ENCODE measurements around the gene CFAP46. TPM values are rescaled to one million over a fixed set of nuclear protein-coding genes. Genes with fewer than 3 reads are reported as not detected.

The CFAP46 gene
- total and polyA plus RNA-seq, 2 of the 8 experiments (the other 6 are each of a cell fraction or from before 2014, with no cell fraction given): 2.6 to 4.8 TPM

DNA sequence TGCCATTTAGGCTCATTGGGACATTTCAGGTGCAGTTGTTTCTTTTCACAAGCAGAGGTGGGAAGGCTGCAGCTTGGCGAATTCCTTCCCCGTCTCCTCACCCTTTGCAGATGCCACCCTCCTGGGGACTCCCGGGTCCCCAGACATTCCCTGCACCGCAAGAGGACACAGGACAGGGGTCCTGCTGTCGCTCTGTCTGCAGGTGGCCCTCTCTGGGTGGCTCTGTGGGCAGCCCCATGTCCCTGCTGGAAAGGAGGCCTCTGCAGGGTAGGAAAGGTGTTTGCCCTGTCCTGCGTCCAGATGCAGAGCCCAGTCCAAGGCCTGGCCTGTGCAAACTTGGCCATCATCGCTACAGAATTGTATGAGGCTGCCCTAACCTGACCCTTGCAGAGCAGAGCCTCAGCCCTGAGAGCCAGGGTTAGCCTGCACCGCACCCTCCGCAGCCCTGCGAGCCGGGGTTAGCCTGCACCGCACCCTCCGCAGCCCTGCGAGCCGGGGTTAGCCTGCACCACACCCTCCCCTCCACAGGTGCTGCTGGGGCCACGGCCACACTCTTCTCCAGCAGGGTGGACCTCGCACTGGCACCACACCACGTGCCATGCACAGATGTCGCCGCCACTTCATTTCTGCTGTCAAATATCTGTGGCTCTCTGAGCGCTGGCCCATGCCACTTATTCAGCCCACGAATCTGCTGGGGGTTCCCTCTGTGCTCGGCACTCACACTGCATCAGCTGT lies 61.0 kb downstream of the CFAP46 start:
- ChIA-PET CTCF (ENCODE audit: partially characterized antibody) (interaction anchor here (2.7 kb wide), 1 partner anchor 23 kb away, joined by 7 read pairs; no protein-coding TSS in a partner anchor), POLR2A (ENCODE audit: partially characterized antibody) (no interaction called here)
- Histone ChIP-seq H3K4me3 (ENCODE audit: extremely low read depth in 1 of 4, insufficient read depth in 2 of 4, low read depth in 3 of 4, low read length in 4 of 4) (no peak overlapping the region), H4K5ac (ENCODE audit: insufficient read length, low read depth, low read length) (no peak overlapping the region), H3K14ac (ENCODE audit: insufficient read length) (no peak overlapping the region), H3K23ac (ENCODE audit: insufficient read length) (no peak overlapping the region), H2BK15ac (ENCODE audit: low read length) (0 out of 2 replicates have a peak overlapping the region, but pooled peaks have one; percentile 16), H4K20me1 (replicated peaks in 1 of 2; ENCODE audit: control insufficient read depth in 1 of 2, insufficient read depth in 2 of 2, low read length in 2 of 2) (no peaks in the 10 kb centered on the region), H3K27me3 (replicated peaks in 1 of 4; ENCODE audit: control insufficient read depth in 3 of 4, extremely low read depth in 1 of 4, insufficient read depth in 3 of 4, low read length in 3 of 4) (peaks cover 0 to 2% (median 0%) of the 10 kb centered on the region in 4 experiments; a peak in 1 of 7 replicates), H3K9me3 (ENCODE audit: insufficient read depth in 2 of 2, low read depth in 1 of 2, low read length in 1 of 2) (no peaks in the 10 kb centered on the region), H3K23me2 (ENCODE audit: low read depth, low read length) (peaks cover 6% of the 10 kb centered on the region; the same call in 1 of the 2 replicates), H2AK5ac (ENCODE audit: low read depth, low read length) (peak overlapping the region; percentile 82; the same call in 1 of the 2 replicates), H3K4me2 (ENCODE audit: insufficient read depth in 1 of 2, low read depth in 2 of 2, low read length in 2 of 2) (no peak overlapping the region), H2BK5ac (ENCODE audit: low read depth, low read length) (no peak overlapping the region), H4K8ac (ENCODE audit: extremely low read depth, insufficient read depth, low read length) (no peak overlapping the region), H3K4ac (replicated peaks; ENCODE audit: insufficient read length, low read depth, low read length) (no peak overlapping the region), H3K56ac (replicated peaks; ENCODE audit: insufficient read length, low read depth, low read length) (no peak overlapping the region), H2BK120ac (replicated peaks; ENCODE audit: low read depth, low read length) (no peak overlapping the region), H3K27ac (ENCODE audit: low read depth, low read length) (no peak overlapping the region), H3K36me3 (ENCODE audit: control insufficient read depth in 2 of 4, insufficient read depth in 4 of 4, low read length in 3 of 4) (no peaks in the 10 kb centered on the region), H3K79me1 (ENCODE audit: low read depth, low read length) (no peaks in the 10 kb centered on the region), H2AFZ (ENCODE audit: low read length) (no peak overlapping the region), H4K91ac (replicated peaks; ENCODE audit: insufficient read length, low read length) (no peak overlapping the region), H3K18ac (ENCODE audit: extremely low read depth, low read length) (no peak overlapping the region; the same call in 1 of the 2 replicates), H3K9ac (replicated peaks in 1 of 4; ENCODE audit: extremely low read depth in 1 of 4, low read depth in 3 of 4, low read length in 3 of 4) (no peak overlapping the region), H3K79me2 (ENCODE audit: control insufficient read depth in 1 of 2, insufficient read depth in 2 of 2, low read length in 2 of 2) (no peaks in the 10 kb centered on the region), H3K4me1 (replicated peaks in 1 of 4; ENCODE audit: control insufficient read depth in 3 of 4, insufficient read depth in 4 of 4, low read length in 3 of 4) (peaks cover 0 to 19% (median 8%) of the 10 kb centered on the region in 4 experiments; a peak in 6 of 7 replicates), H2BK12ac (ENCODE audit: low read depth, low read length) (peak overlapping the region; percentile 85; the same call in 1 of the 2 replicates), H2BK20ac (ENCODE audit: low read length) (0 out of 2 replicates have a peak overlapping the region, but pooled peaks have one; percentile 72)
- FAIRE-seq (no peak), DNase-seq (ENCODE audit: low read depth in 1 of 2, low spot score in 2 of 2) (no peak)
- 89% methylated on average over 23 of the region's 23 CpGs; no CpG with 5 or more reads in 1 of the 2 experiments for WGBS, 2 experiments (ENCODE audit: extremely low coverage in 1 of 2, insufficient coverage in 1 of 2, insufficient read length in 1 of 2, insufficient replicate concordance in 2 of 2, low coverage in 1 of 2, low lambda C conversion rate in 2 of 2, missing lambda C conversion rate in 1 of 2)
- TF ChIP-seq, protein P1, sequence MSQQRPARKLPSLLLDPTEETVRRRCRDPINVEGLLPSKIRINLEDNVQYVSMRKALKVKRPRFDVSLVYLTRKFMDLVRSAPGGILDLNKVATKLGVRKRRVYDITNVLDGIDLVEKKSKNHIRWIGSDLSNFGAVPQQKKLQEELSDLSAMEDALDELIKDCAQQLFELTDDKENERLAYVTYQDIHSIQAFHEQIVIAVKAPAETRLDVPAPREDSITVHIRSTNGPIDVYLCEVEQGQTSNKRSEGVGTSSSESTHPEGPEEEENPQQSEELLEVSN (IDR thresholded peaks at IDR 0.05): no peak
- TF ChIP-seq JUND (IDR thresholded peaks at IDR 0.05; ENCODE audit: low read length) (no peak), BACH1 (IDR thresholded peaks at IDR 0.05; ENCODE audit: low read length) (no peak), KDM5A (IDR thresholded peaks at IDR 0.05; ENCODE audit: low read length) (no peak), SIRT6 (IDR thresholded peaks at IDR 0.05; ENCODE audit: low read length) (no peak), GABPA (IDR thresholded peaks at IDR 0.05; ENCODE audit: borderline replicate concordance, insufficient read depth, low read length) (no peak), SRF (IDR thresholded peaks at IDR 0.05; ENCODE audit: low read depth, low read length) (no peak), BRCA1 (IDR thresholded peaks at IDR 0.05; ENCODE audit: low read depth, low read length) (no peak), NRF1 (IDR thresholded peaks at IDR 0.05; ENCODE audit: low read depth, low read length) (no peak)
